Adrenal gland (tissue), 12 donors: Measurements from ENCODE around the gene SCLY. TPM values are rescaled to one million over a fixed set of nuclear protein-coding genes. Genes with fewer than 3 reads are reported as not detected.
A peak's percentile ranks its signal among the peaks of the same experiment; 100 is the strongest.

Source experiments
- DNase-seq, 7 donors: peaks; one replicate each; pipeline ENCODE4 v3.0.0-alpha.2; 2019 to 2020
- H3K27ac ChIP-seq, 5 donors: fragments of 200-600 bp; sonication (generic) in 4 of 5; 1 replicate in 3 of 5; 2 replicates in 2 of 5; pipeline versions ENCODE4 v1.5.1 to v1.8.0; 2016 to 2020; ENCODE audit warnings: mild to moderate bottlenecking in 1 of 5
- H3K27me3 ChIP-seq: fragments of 200-600 bp; 2 replicates; pipeline ENCODE4 v1.8.0; 2021
- H3K36me3 ChIP-seq, 2 donors: fragments of 200-600 bp; replicated peaks in 1 of 2; 1 replicate in 1 of 2; 2 replicates in 1 of 2; pipeline versions ENCODE4 v1.5.1 to v1.8.0; 2018 to 2022
- H3K4me1 ChIP-seq, 2 donors: fragments of 200-600 bp; replicated peaks in 1 of 2; 1 replicate in 1 of 2; 2 replicates in 1 of 2; pipeline versions ENCODE4 v1.5.1 to v1.8.0; 2018 to 2021
- H3K4me3 ChIP-seq, 4 donors: fragments of 200-600 bp; sonication (generic) in 3 of 4; one replicate each; pipeline ENCODE4 v1.5.1; 2016 to 2018
- H3K9me3 ChIP-seq, 3 donors: fragments of 200-600 bp; sonication (generic) in 1 of 3; replicated peaks in 1 of 3; 1 replicate in 2 of 3; 2 replicates in 1 of 3; pipeline versions ENCODE4 v1.5.1 to v1.8.0; 2016 to 2021
- CTCF ChIP-seq, 6 experiments: fragments of 450-650 bp in 4 of 6; fragments of 200-600 bp in 2 of 6; sonication (generic) in 1 of 6; IDR thresholded peaks; 1 replicate in 5 of 6; 2 replicates in 1 of 6; pipeline versions ENCODE4 v1.5.1 to v1.8.0; 2016 to 2021; ENCODE audit warnings: antibody characterized with exemption in 6 of 6, mild to moderate bottlenecking in 2 of 6, moderate library complexity in 1 of 6
- POLR2A ChIP-seq, 2 donors: fragments of 450-650 bp; IDR thresholded peaks; one replicate each; pipeline ENCODE4 v1.6.1; 2017; ENCODE audit warnings: antibody characterized with exemption in 2 of 2, mild to moderate bottlenecking in 2 of 2, moderate library complexity in 1 of 2
- WGBS, 4 donors: extraction: QIAGEN DNeasy Blood & Tissue Kit in 2 of 4; methylation state at CpG; one replicate each; pipeline versions ENCODE4 v1.1.5 to v1.1.7; 2013 to 2017; 5-methylcytosine and 5-hydroxymethylcytosine counted together
- intact Hi-C, 2 donors: fragments of 100-400 bp; cut with DNase I; formaldehyde crosslinking; loops; one replicate each; pipeline versions ENCODE4 v1.14.1 to v1.15.0; 2022 to 2023
- polyA plus RNA-seq, 3 donors: library from polyadenylated mRNA; stranded (reverse); fragments of 200-250 nt in 2 of 3; fragments of 350-450 nt in 1 of 3; fragmentation: Illumina TruSeq in 1 of 3; extraction: RNeasy Lipid Tissue Mini Kit (QIAGEN cat#74804) in 1 of 3; gene quantifications; one replicate each; pipeline ENCODE4 v1.2.3, GENCODE V29; 2013 to 2014
- total RNA-seq, 9 donors: library from RNA; depleted of rRNA in 4 of 9; stranded (reverse); fragments of >200 nt in 4 of 9; fragments of 120-200 nt in 1 of 9; fragmentation: NEBNext Ultra II Directional in 1 of 9; extraction: Animal tissue kit (Norgen Biotek cat#: 25700) in 1 of 9; gene quantifications; one replicate each; pipeline versions ENCODE4 v1.1.0 to v1.2.4, GENCODE V29; 2013 to 2023
- donor health status: healthy with polysubstance abuse.
- donor health status: Bipolar disorder and iron deficiency.
- donor health status: DM: yes; HTN: yes; CAD: no.
- donor health status: DM: no; HTN: no; CAD: no.
- donor health status: DM: no; HTN: no; CAD: no.
- donor health status: DM: yes; HTN: yes; CAD: no.

The SCLY gene
- total and polyA plus RNA-seq, 12 donors = 2.4 to 11.0 (median 8.0) TPM

- no peaks in the 10 kb centered on the region for H3K27me3 ChIP-seq
- TF ChIP-seq CTCF (IDR thresholded peaks at IDR 0.05) = no peak
- H3K27ac ChIP-seq = no peak overlapping the region
- DNase-seq = peak in 2 of 7 donors; percentile 17 to 42
- H3K4me3 ChIP-seq = no peak overlapping the region
- intact Hi-C loops = no loop called here
- no peaks in the 10 kb centered on the region for H3K36me3 ChIP-seq
- 69 to 82% (median 76%) methylated on average over 15 to 19 of the region's 19 CpGs for WGBS, 4 donors
- H3K9me3 ChIP-seq = no peaks in the 10 kb centered on the region
- H3K4me1 ChIP-seq = no peaks in the 10 kb centered on the region
Observed at GRCh38 chr2:238097201-238097987, 36.6 kb downstream of the SCLY start.

- Histone ChIP-seq H3K27me3 (no peaks in the 10 kb centered on the region), H3K9me3 (no peaks in the 10 kb centered on the region), H3K4me1 (no peaks in the 10 kb centered on the region), H3K4me3 (no peak overlapping the region), H3K27ac (peak overlapping the region in 1 of 5 donors; percentile 45), H3K36me3 (no peaks in the 10 kb centered on the region)
- TF ChIP-seq CTCF (IDR thresholded peaks at IDR 0.05) (no peak), POLR2A (IDR thresholded peaks at IDR 0.05) (no peak)
- WGBS, 4 donors = 57 to 76% (median 72%) methylated on average over 4 to 37 of the region's 37 CpGs
- intact Hi-C loops = no loop called here
- DNase-seq = peak in 6 of 7 donors; percentile 35 to 76 (median 53)
Observed at GRCh38 chr2:238097988-238098871, 37.4 kb downstream of the SCLY start.

- TF ChIP-seq POLR2A (IDR thresholded peaks at IDR 0.05) = no peak
- no peak for TF ChIP-seq CTCF (IDR thresholded peaks at IDR 0.05)
- Histone ChIP-seq H3K36me3 (no peaks in the 10 kb centered on the region), H3K27ac (peak overlapping the region in 1 of 5 donors; percentile 45), H3K27me3 (no peaks in the 10 kb centered on the region), H3K4me1 (no peaks in the 10 kb centered on the region), H3K4me3 (no peak overlapping the region), H3K9me3 (no peaks in the 10 kb centered on the region)
- intact Hi-C loops = no loop called here
- peak in 2 of 7 donors; percentile 24 to 45 for DNase-seq
- 76 to 87% (median 78%) methylated on average over 17 of the region's 17 CpGs for WGBS, 4 donors
Observed at GRCh38 chr2:238098901-238099713, 38.3 kb downstream of the SCLY start.

GRCh38 chr2:238099714-238100048 is 38.9 kb downstream of the SCLY start:
- H3K27ac ChIP-seq = no peak overlapping the region

More at GRCh38 chr2:238099714-238100048, 38.9 kb downstream of the SCLY start:
- DNase-seq = peak in 2 of 7 donors; percentile 11 to 42
- Histone ChIP-seq H3K27me3 (no peaks in the 10 kb centered on the region), H3K4me3 (no peak overlapping the region), H3K4me1 (no peaks in the 10 kb centered on the region), H3K9me3 (no peaks in the 10 kb centered on the region), H3K36me3 (no peaks in the 10 kb centered on the region)
- no peak for TF ChIP-seq POLR2A (IDR thresholded peaks at IDR 0.05)
- 80 to 100% (median 93%) methylated on average over 1 to 10 of the region's 10 CpGs for WGBS, 4 donors
- intact Hi-C loops = no loop called here
